Keratinocyte (primary cell): Measurements from ENCODE around the gene REN. TPM values are rescaled to one million over a fixed set of nuclear protein-coding genes. Genes with fewer than 3 reads are reported as not detected.

Source experiments
- DNase-seq: peaks from one replicate; pipeline ENCODE4 v3.0.0-alpha.2; 2011; ENCODE audit warnings: low read depth, missing footprints, low spot score
- FAIRE-seq: peaks from 2 replicates; lab custom pipeline; 2011; peaks lifted over from hg19 to GRCh38; lab: Jason Lieb, UNC
- H2AFZ ChIP-seq: 2 replicates; pipeline ENCODE4 v1.6.0; 2012; ENCODE audit warnings: low read length, control low read depth, inconsistent platforms; ENCODE audit not compliant: control insufficient read depth
- H3K27ac ChIP-seq: 2 replicates; pipeline ENCODE4 v1.5.1; 2011; ENCODE audit warnings: low read length; ENCODE audit not compliant: control insufficient read depth, insufficient read depth
- H3K27me3 ChIP-seq: 3 replicates; pipeline ENCODE4 v1.6.0; 2011; ENCODE audit warnings: low read length; ENCODE audit not compliant: control insufficient read depth, insufficient read depth; ENCODE audit errors: extremely low read depth
- H3K36me3 ChIP-seq, 2 experiments: 2 replicates in 1 of 2; 3 replicates in 1 of 2; pipeline ENCODE4 v1.5.1; 2011; ENCODE audit warnings: low read length in 2 of 2, mild to moderate bottlenecking in 1 of 2; ENCODE audit not compliant: control insufficient read depth in 2 of 2, insufficient read depth in 2 of 2; ENCODE audit errors: extremely low read depth in 1 of 2
- H3K4me1 ChIP-seq: 3 replicates; pipeline ENCODE4 v1.5.1; 2011; ENCODE audit warnings: low read length; ENCODE audit not compliant: control insufficient read depth, insufficient read depth; ENCODE audit errors: extremely low read depth
- H3K4me2 ChIP-seq: 3 replicates; pipeline ENCODE4 v1.6.0; 2011; ENCODE audit warnings: low read depth, low read length; ENCODE audit not compliant: control insufficient read depth, insufficient read depth; ENCODE audit errors: extremely low read depth
- H3K4me3 ChIP-seq, 3 experiments: fragments of 200-600 bp in 1 of 3; sonication (generic) in 1 of 3; 2 replicates in 2 of 3; 3 replicates in 1 of 3; pipeline ENCODE4 v1.5.1; 2011 to 2016; ENCODE audit warnings: low read length in 3 of 3, mild to moderate bottlenecking in 3 of 3, control low read depth in 2 of 3, inconsistent platforms in 1 of 3, low read depth in 1 of 3, mixed read lengths in 1 of 3, mixed run types in 1 of 3, moderate library complexity in 1 of 3; ENCODE audit not compliant: control insufficient read depth in 2 of 3, insufficient read depth in 2 of 3; ENCODE audit errors: extremely low read depth in 1 of 3
- H3K79me2 ChIP-seq: 2 replicates; pipeline ENCODE4 v1.6.0; 2012; ENCODE audit warnings: low read length; ENCODE audit not compliant: control insufficient read depth, insufficient read depth
- H3K9ac ChIP-seq: 3 replicates; pipeline ENCODE4 v1.6.0; 2011; ENCODE audit warnings: low read length; ENCODE audit not compliant: control insufficient read depth, insufficient read depth; ENCODE audit errors: extremely low read depth
- H3K9me1 ChIP-seq: 3 replicates; pipeline ENCODE4 v1.6.0; 2011; ENCODE audit warnings: low read length; ENCODE audit not compliant: control insufficient read depth, insufficient read depth; ENCODE audit errors: extremely low read depth
- H3K9me3 ChIP-seq: 2 replicates; pipeline ENCODE4 v1.5.1; 2012; ENCODE audit warnings: low read depth, low read length; ENCODE audit not compliant: control insufficient read depth
- H4K20me1 ChIP-seq: 3 replicates; pipeline ENCODE4 v1.6.0; 2011; ENCODE audit warnings: low read length; ENCODE audit not compliant: control insufficient read depth, insufficient read depth; ENCODE audit errors: extremely low read depth
- CTCF ChIP-seq, 3 experiments: IDR thresholded peaks in 1 of 3; conservative IDR thresholded peaks in 1 of 3; optimal IDR thresholded peaks in 1 of 3; 2 replicates in 2 of 3; 3 replicates in 1 of 3; pipeline versions ENCODE3 to v1.5.1; 2011; ENCODE audit warnings: low read length in 3 of 3, mild to moderate bottlenecking in 3 of 3, moderate library complexity in 2 of 3, control low read depth in 1 of 3, inconsistent platforms in 1 of 3; ENCODE audit not compliant: insufficient read depth in 2 of 3; ENCODE audit errors: extremely low read depth in 1 of 3
- EZH2 ChIP-seq: IDR thresholded peaks from one replicate; pipeline ENCODE4 v1.6.1; 2012; ENCODE audit warnings: inconsistent platforms, mild to moderate bottlenecking, low read length, moderate library complexity
- dilution Hi-C: fragments of 300-500 bp; cut with MboI; formaldehyde crosslinking; loops from one replicate; pipeline ENCODE4 v1.7.0; 2020; ENCODE audit warnings: low sequenced_read_pairs; ENCODE audit not compliant: extremely low pct_ligation_motif_present
- polyA plus RNA-seq, 5 experiments: library from polyadenylated mRNA; depleted of rRNA in 3 of 5; stranded (reverse) in 3 of 5; stranded (forward) in 1 of 5; unstranded in 1 of 5; fragments of >200 nt; gene quantifications; 1 replicate in 1 of 5; 2 replicates in 3 of 5; 3 replicates in 1 of 5; pipeline versions ENCODE4 v1.2.1 to v1.2.3, GENCODE V29; 2011 to 2012; ENCODE audit warnings: missing spikeins in 2 of 5, low read depth in 1 of 5, low replicate concordance in 1 of 5

The REN gene
- polyA plus RNA-seq, 1 donor (not counting 4 experiments of a cell fraction or from before 2014, with no cell fraction given), result not detected

- no peak overlapping the region for H3K4me3 ChIP-seq
- dilution Hi-C loops, result no loop called here
- no peak for FAIRE-seq
These were observed 6.4 kb upstream of the REN start for GRCh38 chr1:204172404-204173029.

DNA sequence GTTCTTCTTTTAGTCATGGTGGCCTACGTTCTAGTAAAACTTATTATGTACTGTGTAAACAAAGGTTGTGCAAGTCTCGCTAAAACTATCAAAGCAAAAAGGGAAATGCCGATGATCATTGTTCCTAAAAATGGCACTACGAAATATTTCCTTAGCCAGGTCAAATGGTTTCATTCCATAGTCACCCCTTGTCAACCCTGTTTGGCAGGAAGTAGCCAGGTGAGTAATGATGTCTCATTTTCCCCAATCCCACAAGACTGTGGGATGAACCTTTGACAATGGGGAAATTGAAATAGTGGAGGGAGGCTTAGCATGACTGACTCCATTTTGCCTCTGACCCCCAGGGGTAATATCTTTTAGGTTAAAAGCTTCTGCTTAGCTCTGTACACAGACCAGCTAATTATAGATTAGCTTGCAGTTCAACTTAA is 5.6 kb upstream of the REN start:
- DNase-seq (peak; percentile 45), FAIRE-seq (peak; percentile 99)
- dilution Hi-C loops, result no loop called here
- H3K9me1 ChIP-seq, result no peaks in the 10 kb centered on the region
- TF ChIP-seq CTCF (optimal IDR thresholded peaks at IDR 0.05 in 1 of 3, IDR thresholded peaks at IDR 0.05 in 1 of 3, conservative IDR thresholded peaks at IDR 0.05 in 1 of 3; ENCODE audit: extremely low read depth in 1 of 3, insufficient read depth in 2 of 3, low read length in 3 of 3) (no peak), EZH2 (no peak)
- no peaks in the 10 kb centered on the region for H3K36me3 ChIP-seq
- no peak overlapping the region for H3K9ac ChIP-seq
- H3K4me1 ChIP-seq, result peaks cover 19% of the 10 kb centered on the region
- peak overlapping the region; percentile 79 for H3K27ac ChIP-seq
- H3K4me3 ChIP-seq, result peak overlapping the region in 1 of 3 experiments; percentile 36
- H4K20me1 ChIP-seq, result no peaks in the 10 kb centered on the region
- no peaks in the 10 kb centered on the region for H3K79me2 ChIP-seq
- H3K4me2 ChIP-seq, result peak overlapping the region; percentile 44
- peaks cover 6% of the 10 kb centered on the region for H3K9me3 ChIP-seq
- H3K27me3 ChIP-seq, result no peaks in the 10 kb centered on the region
- no peak overlapping the region for H2AFZ ChIP-seq

More at GRCh38 chr1:204172404-204173029, 6.4 kb upstream of the REN start:
- H3K4me1 ChIP-seq, result peaks cover 19% of the 10 kb centered on the region
- no peaks in the 10 kb centered on the region for H3K36me3 ChIP-seq
- H3K27me3 ChIP-seq, result no peaks in the 10 kb centered on the region
- H3K9ac ChIP-seq, result no peak overlapping the region
- H3K9me1 ChIP-seq, result no peaks in the 10 kb centered on the region
- TF ChIP-seq CTCF (optimal IDR thresholded peaks at IDR 0.05 in 1 of 3, IDR thresholded peaks at IDR 0.05 in 1 of 3, conservative IDR thresholded peaks at IDR 0.05 in 1 of 3; ENCODE audit: extremely low read depth in 1 of 3, insufficient read depth in 2 of 3, low read length in 3 of 3) (no peak), EZH2 (no peak)
- peak overlapping the region; percentile 25 for H2AFZ ChIP-seq
- DNase-seq, result no peak
- H3K9me3 ChIP-seq, result peaks cover 6% of the 10 kb centered on the region
- no peaks in the 10 kb centered on the region for H3K79me2 ChIP-seq
- peak overlapping the region; percentile 10 for H3K27ac ChIP-seq
- H4K20me1 ChIP-seq, result no peaks in the 10 kb centered on the region
- H3K4me2 ChIP-seq, result no peak overlapping the region
